Thyroid gland (tissue), 4 donors: ENCODE data around the gene KPTN. TPM values are rescaled to one million over a fixed set of nuclear protein-coding genes. Genes with fewer than 3 reads are reported as not detected.

ENCODE experiments used
- DNase-seq, 2 donors: peaks; one replicate each; pipeline ENCODE4 v3.0.0-alpha.2; 2019
- H3K27ac ChIP-seq, 3 donors: fragments of 200-600 bp; sonication (generic); 1 replicate in 2 of 3; 2 replicates in 1 of 3; pipeline ENCODE4 v1.5.1; 2016 to 2019; ENCODE audit warnings: mild to moderate bottlenecking in 1 of 3, moderate library complexity in 1 of 3
- H3K27me3 ChIP-seq: fragments of 200-600 bp; sonication (generic); one replicate; pipeline ENCODE4 v1.5.1; 2019
- H3K36me3 ChIP-seq, 2 donors: fragments of 200-600 bp; sonication (generic); one replicate each; pipeline ENCODE4 v1.5.1; 2016 to 2019
- H3K4me1 ChIP-seq, 2 donors: fragments of 200-600 bp; sonication (generic); one replicate each; pipeline ENCODE4 v1.5.1; 2017 to 2019
- H3K4me3 ChIP-seq, 3 donors: fragments of 200-600 bp; sonication (generic); replicated peaks in 1 of 3; 1 replicate in 2 of 3; 2 replicates in 1 of 3; pipeline ENCODE4 v1.5.1; 2016; ENCODE audit warnings: mild to moderate bottlenecking in 1 of 3
- H3K9me3 ChIP-seq: fragments of 200-600 bp; sonication (generic); one replicate; pipeline ENCODE4 v1.5.1; 2017
- CTCF ChIP-seq, 6 experiments: fragments of 200-600 bp in 3 of 6; fragments of 450-650 bp in 3 of 6; sonication (generic) in 3 of 6; IDR thresholded peaks; one replicate each; pipeline ENCODE4 v1.5.1; 2016 to 2019; ENCODE audit warnings: antibody characterized with exemption in 6 of 6, mild to moderate bottlenecking in 2 of 6, inconsistent platforms in 1 of 6, moderate library complexity in 1 of 6
- POLR2A ChIP-seq, 2 donors: fragments of 450-650 bp; IDR thresholded peaks; one replicate each; pipeline ENCODE4 v1.6.1; 2017; ENCODE audit warnings: antibody characterized with exemption in 2 of 2, mild to moderate bottlenecking in 2 of 2, moderate library complexity in 1 of 2
- WGBS, 2 donors: methylation state at CpG; one replicate each; pipeline ENCODE4 v1.1.5; 2017; 5-methylcytosine and 5-hydroxymethylcytosine counted together
- intact Hi-C: fragments of 100-400 bp; cut with DNase I; formaldehyde crosslinking; loops from one replicate; pipeline ENCODE4 v1.15.1; 2023
- total RNA-seq, 4 donors: library from RNA; depleted of rRNA; stranded (reverse); fragments of >200 nt; gene quantifications; one replicate each; pipeline ENCODE4 v1.2.3, GENCODE V29; 2016

The KPTN gene
- total RNA-seq, 4 donors from 2014 or later: 7.0 to 8.9 (median 7.3) TPM

- no peaks in the 10 kb centered on the region for H3K9me3 ChIP-seq
- DNase-seq: peak; percentile 84 to 87
- no peak overlapping the region for H3K4me3 ChIP-seq
- intact Hi-C loops: no loop called here
- H3K27me3 ChIP-seq: no peaks in the 10 kb centered on the region
- H3K4me1 ChIP-seq: peaks cover 12 to 20% of the 10 kb centered on the region in 2 donors
- TF ChIP-seq POLR2A (IDR thresholded peaks at IDR 0.05) (no peak), CTCF (IDR thresholded peaks at IDR 0.05) (no peak)
- H3K27ac ChIP-seq: peak overlapping the region; percentile 65 to 75 (median 70)
- H3K36me3 ChIP-seq: no peaks in the 10 kb centered on the region
- WGBS, 2 donors: 16 to 18% methylated on average over 7 of the region's 7 CpGs
Measured at GRCh38 chr19:47523473-47523872, 39.5 kb upstream of the KPTN start.

GRCh38 chr19:47521473-47522180 is 37.6 kb upstream of the KPTN start:
- no peak for DNase-seq
- Histone ChIP-seq H3K9me3 (no peaks in the 10 kb centered on the region), H3K4me3 (no peak overlapping the region), H3K27me3 (no peaks in the 10 kb centered on the region), H3K36me3 (no peaks in the 10 kb centered on the region), H3K27ac (peak overlapping the region in 2 of 3 donors; percentile 19 to 38), H3K4me1 (peaks cover 12 to 20% of the 10 kb centered on the region in 2 donors)
- intact Hi-C loops: no loop called here
- TF ChIP-seq CTCF (IDR thresholded peaks at IDR 0.05) (no peak), POLR2A (IDR thresholded peaks at IDR 0.05) (no peak)
- 73 to 81% methylated on average over 19 of the region's 20 CpGs for WGBS, 2 donors

GRCh38 chr19:47520839-47521238 is 36.8 kb upstream of the KPTN start:
- Histone ChIP-seq H3K9me3 (no peaks in the 10 kb centered on the region), H3K4me1 (peaks cover 12 to 23% of the 10 kb centered on the region in 2 donors), H3K4me3 (no peak overlapping the region), H3K36me3 (no peaks in the 10 kb centered on the region), H3K27me3 (no peaks in the 10 kb centered on the region), H3K27ac (no peak overlapping the region)
- intact Hi-C loops: no loop called here
- 77 to 81% methylated on average over 6 of the region's 6 CpGs for WGBS, 2 donors
- no peak for TF ChIP-seq CTCF (IDR thresholded peaks at IDR 0.05)
- TF ChIP-seq POLR2A (IDR thresholded peaks at IDR 0.05): no peak
- no peak for DNase-seq

- intact Hi-C loops: no loop called here
- H3K9me3 ChIP-seq: no peaks in the 10 kb centered on the region
- peaks cover 16 to 26% of the 10 kb centered on the region in 2 donors for H3K4me1 ChIP-seq
- no peak for TF ChIP-seq CTCF (IDR thresholded peaks at IDR 0.05)
- no peak for DNase-seq
- no peaks in the 10 kb centered on the region for H3K27me3 ChIP-seq
- H3K4me3 ChIP-seq: no peak overlapping the region
- WGBS, 2 donors: 85 to 90% methylated on average over 10 of the region's 10 CpGs
- no peaks in the 10 kb centered on the region for H3K36me3 ChIP-seq
- H3K27ac ChIP-seq: no peak overlapping the region
Measured at GRCh38 chr19:47520343-47520806, 36.4 kb upstream of the KPTN start.

- 86 to 90% methylated on average over 9 of the region's 9 CpGs for WGBS, 2 donors
- no peaks in the 10 kb centered on the region for H3K36me3 ChIP-seq
- H3K27ac ChIP-seq: no peak overlapping the region
- H3K27me3 ChIP-seq: no peaks in the 10 kb centered on the region
- intact Hi-C loops: loop anchor here (10.0 kb wide), 1 partner anchor 84 kb away; no protein-coding TSS in a partner anchor
- no peak overlapping the region for H3K4me3 ChIP-seq
- peaks cover 13 to 19% of the 10 kb centered on the region in 2 donors for H3K4me1 ChIP-seq
- TF ChIP-seq CTCF (IDR thresholded peaks at IDR 0.05): no peak
- no peak for TF ChIP-seq POLR2A (IDR thresholded peaks at IDR 0.05)
- no peaks in the 10 kb centered on the region for H3K9me3 ChIP-seq
- no peak for DNase-seq
Measured at GRCh38 chr19:47518854-47519253, 34.8 kb upstream of the KPTN start.
